Right atrium auricular region (tissue), 2 donors: ENCODE measurements around the gene TCTN1. TPM values are rescaled to one million over a fixed set of nuclear protein-coding genes. Genes with fewer than 3 reads are reported as not detected.

Source experiments
- DNase-seq: peaks from one replicate; pipeline ENCODE4 v3.0.0-alpha.2; 2019; ENCODE audit warnings: low spot score
- H3K27ac ChIP-seq, 2 donors: fragments of 200-600 bp; sonication (generic); 1 replicate in 1 of 2; 2 replicates in 1 of 2; pipeline ENCODE4 v1.5.1; 2016 to 2019
- H3K27me3 ChIP-seq, 2 donors: fragments of 200-600 bp; sonication (generic); one replicate each; pipeline versions ENCODE4 v1.5.1 to v1.6.0; 2017 to 2019
- H3K36me3 ChIP-seq: fragments of 200-600 bp; sonication (generic); one replicate; pipeline ENCODE4 v1.5.1; 2016
- H3K4me1 ChIP-seq, 2 donors: fragments of 200-600 bp; sonication (generic); one replicate each; pipeline versions ENCODE4 v1.5.1 to v1.6.0; 2017 to 2019
- H3K4me3 ChIP-seq, 2 donors: fragments of 200-600 bp; sonication (generic); 1 replicate in 1 of 2; 2 replicates in 1 of 2; pipeline ENCODE4 v1.5.1; 2017 to 2019; ENCODE audit warnings: mild to moderate bottlenecking in 1 of 2, moderate library complexity in 1 of 2
- H3K9me3 ChIP-seq, 2 donors: fragments of 200-600 bp; sonication (generic); one replicate each; pipeline ENCODE4 v1.5.1; 2019
- total RNA-seq, 2 donors: library from RNA; depleted of rRNA; stranded (reverse); fragments of >200 nt; gene quantifications; one replicate each; pipeline ENCODE4 v1.1.0, GENCODE V29; 2016
- TF ChIP-seq, protein P1 (sequence below), 2 donors: fragments of 200-600 bp; sonication (generic); IDR thresholded peaks; one replicate each; pipeline ENCODE4 v1.5.1; 2019; ENCODE audit warnings: antibody characterized with exemption in 2 of 2

Gene TCTN1
- total RNA-seq, 2 donors from 2014 or later = 23.7 to 29.0 TPM

DNA sequence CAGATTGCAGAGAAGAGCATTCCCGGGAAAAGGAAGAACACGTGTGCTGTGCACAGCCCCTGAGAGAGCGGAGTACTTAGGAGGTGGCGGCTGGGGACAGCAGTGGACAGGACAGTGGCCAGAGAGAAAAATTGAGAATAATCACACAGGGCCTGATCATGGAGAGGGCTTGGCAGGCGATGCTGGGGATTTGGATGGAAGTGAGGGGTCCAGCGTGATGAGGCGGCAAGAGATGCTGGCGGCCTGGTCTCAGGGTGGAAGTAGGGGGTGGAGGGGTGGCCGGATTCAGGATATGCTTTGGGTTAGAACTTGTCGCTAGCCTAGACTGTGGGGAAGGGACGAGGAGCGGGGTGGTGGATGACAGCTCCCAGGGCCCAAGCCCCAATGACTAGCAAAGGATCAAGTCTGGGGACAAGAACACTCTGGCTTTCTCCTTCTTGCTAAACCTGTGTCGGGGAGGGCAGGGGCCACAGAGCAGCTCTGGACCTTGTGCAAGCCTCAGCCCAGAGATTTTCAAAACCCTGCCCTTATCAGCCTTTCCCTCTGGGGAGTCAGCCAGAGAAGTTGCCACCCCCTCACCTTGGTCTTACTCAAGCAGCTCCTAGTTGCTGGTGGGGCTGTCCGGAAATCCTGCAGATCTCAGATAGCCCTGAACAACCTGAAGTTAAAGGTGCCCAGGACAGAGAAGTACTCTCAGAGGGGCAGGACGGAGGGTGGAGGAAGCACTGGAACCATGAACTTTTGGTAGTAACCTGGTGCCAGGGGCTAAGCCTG is 73.7 kb downstream of the TCTN1 start:
- H3K4me3 ChIP-seq = peak overlapping the region in 1 of 2 donors; percentile 63
- no peaks in the 10 kb centered on the region for H3K9me3 ChIP-seq
- TF ChIP-seq, protein P1, sequence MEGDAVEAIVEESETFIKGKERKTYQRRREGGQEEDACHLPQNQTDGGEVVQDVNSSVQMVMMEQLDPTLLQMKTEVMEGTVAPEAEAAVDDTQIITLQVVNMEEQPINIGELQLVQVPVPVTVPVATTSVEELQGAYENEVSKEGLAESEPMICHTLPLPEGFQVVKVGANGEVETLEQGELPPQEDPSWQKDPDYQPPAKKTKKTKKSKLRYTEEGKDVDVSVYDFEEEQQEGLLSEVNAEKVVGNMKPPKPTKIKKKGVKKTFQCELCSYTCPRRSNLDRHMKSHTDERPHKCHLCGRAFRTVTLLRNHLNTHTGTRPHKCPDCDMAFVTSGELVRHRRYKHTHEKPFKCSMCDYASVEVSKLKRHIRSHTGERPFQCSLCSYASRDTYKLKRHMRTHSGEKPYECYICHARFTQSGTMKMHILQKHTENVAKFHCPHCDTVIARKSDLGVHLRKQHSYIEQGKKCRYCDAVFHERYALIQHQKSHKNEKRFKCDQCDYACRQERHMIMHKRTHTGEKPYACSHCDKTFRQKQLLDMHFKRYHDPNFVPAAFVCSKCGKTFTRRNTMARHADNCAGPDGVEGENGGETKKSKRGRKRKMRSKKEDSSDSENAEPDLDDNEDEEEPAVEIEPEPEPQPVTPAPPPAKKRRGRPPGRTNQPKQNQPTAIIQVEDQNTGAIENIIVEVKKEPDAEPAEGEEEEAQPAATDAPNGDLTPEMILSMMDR (IDR thresholded peaks at IDR 0.05) = no peak
- no peaks in the 10 kb centered on the region for H3K36me3 ChIP-seq
- H3K27me3 ChIP-seq = no peaks in the 10 kb centered on the region
- peaks cover 0 to 31% of the 10 kb centered on the region in 2 donors for H3K4me1 ChIP-seq
- no peak for DNase-seq
- H3K27ac ChIP-seq = no peak overlapping the region

DNA sequence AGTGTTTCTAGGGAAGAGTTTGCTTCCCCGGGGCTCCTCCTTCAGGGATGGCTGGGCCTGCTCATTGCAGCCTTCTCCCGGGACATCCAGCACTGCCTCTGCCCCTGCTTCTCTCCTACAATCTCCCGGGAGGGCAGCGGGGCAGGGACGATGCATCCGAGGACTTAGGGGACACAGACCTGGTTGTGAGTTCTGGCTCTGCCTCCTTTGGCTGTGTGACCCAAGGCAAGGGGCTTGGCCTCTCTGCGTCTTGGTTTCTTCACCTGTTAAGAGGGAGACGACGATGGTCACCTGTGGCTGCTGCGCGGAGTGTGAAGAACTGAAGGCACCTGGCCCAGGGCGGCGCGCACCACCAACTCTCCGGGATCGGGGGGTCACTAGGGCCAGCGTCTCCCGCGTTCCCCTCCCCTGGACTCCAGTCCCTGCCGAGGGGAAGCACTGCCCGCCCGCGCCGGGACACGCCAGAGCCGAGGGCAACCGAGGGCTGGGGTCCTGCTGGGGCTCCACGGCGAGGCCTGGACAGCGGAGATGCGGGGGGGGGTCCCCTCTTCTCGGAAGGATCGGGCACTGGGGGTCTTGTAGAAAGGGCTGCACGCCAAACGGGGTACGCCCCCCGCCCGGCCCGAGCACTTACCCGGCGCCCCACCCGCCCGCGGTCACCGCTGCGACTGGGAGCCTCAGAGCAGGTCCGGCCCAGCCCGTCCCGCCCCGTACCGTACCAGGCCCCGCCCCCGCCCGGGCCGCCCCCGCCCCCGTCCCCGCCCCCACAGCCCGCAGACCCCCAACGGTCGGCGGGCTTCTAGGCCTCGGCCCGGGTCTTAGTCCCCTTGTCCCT is 74.7 kb downstream of the TCTN1 start, which contains the start of gene HVCN1:
Gene HVCN1 (minus strand): TSS at position 670 of the 835 bp plus-strand sequence. CDS start 5,870 bp downstream, outside the sequence.
- DNase-seq = peak; percentile 64
- TF ChIP-seq, protein P1 (IDR thresholded peaks at IDR 0.05) = no peak
- Histone ChIP-seq H3K4me3 (peak within 1 kb of the TSS; percentile 63 to 68), H3K27ac (peak within 1 kb of the TSS; percentile 78 to 84), H3K36me3 (no peaks in the 10 kb centered on the region), H3K27me3 (no peaks in the 10 kb centered on the region), H3K9me3 (no peaks in the 10 kb centered on the region), H3K4me1 (peaks cover 0 to 31% of the 10 kb centered on the region in 2 donors)

DNA sequence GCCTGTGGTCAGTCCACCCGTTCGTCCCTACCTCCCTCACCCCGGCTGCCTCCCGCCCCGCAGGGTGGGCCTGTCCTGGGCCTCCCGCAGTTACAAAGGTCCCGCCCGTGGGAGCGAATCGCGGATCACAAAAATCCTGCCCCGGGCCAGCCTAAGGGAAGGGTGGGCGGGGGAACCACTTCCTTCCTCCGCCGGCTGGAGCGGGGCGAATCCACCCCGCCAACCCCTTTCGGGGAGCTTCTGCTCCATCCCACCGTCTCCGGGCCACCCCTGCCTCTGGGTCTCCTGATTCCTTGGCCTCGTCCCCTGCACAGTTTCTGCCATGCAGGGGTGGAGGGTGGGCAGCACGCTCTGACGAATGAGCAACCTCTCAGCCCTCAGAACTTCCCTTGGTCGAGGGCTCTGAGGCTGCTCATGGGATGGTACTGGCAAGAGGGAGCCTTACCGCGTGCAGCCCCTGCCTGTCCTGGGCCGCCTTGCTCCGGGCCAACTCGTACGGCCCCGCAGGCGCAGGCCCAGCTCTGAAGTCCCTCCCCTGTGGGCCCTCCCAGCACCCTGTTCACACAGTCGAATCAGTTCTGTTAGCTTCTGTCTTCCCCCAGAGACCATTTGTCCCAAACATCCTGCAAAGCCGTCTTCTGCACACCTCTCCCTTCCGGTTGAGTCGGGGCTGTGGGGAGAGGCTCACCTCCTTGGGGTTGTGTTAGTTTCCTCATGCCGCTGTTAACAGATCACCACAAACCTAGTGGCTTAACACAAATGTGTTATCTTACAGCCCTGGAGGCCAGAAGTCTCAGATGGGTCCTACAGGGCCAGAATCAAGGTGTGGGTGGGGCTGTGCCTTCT is 75.6 kb downstream of the TCTN1 start:
- peak; percentile 69 for DNase-seq

DNA sequence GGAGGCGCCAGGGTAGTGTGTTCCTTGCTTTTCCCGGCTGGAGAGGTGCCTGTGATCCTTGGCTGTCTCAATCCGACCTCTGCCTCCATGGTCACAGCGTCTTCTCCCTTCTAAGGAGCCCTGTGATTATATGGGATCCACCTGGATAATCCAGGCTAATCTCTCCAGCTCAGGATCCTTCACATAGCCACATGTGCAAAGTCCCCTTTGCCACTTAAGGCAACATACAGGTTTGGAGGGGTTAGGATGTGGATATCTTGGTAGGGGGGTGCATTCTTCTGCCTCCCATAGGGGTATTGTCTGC is 76.2 kb downstream of the TCTN1 start:
- TF ChIP-seq, protein P1 (IDR thresholded peaks at IDR 0.05) = no peak
- no peaks in the 10 kb centered on the region for H3K27me3 ChIP-seq
- no peak for DNase-seq
- no peaks in the 10 kb centered on the region for H3K36me3 ChIP-seq
- H3K9me3 ChIP-seq = no peaks in the 10 kb centered on the region
- peak overlapping the region; percentile 78 to 84 for H3K27ac ChIP-seq
- peaks cover 0 to 43% of the 10 kb centered on the region in 2 donors for H3K4me1 ChIP-seq
- no peak overlapping the region for H3K4me3 ChIP-seq

More for the DNA sequence above, 75.6 kb downstream of the TCTN1 start:
- Histone ChIP-seq H3K9me3 (no peaks in the 10 kb centered on the region), H3K36me3 (no peaks in the 10 kb centered on the region), H3K4me3 (peak overlapping the region; percentile 63 to 68), H3K27ac (peak overlapping the region; percentile 78 to 84), H3K4me1 (peaks cover 0 to 38% of the 10 kb centered on the region in 2 donors), H3K27me3 (no peaks in the 10 kb centered on the region)
- TF ChIP-seq, protein P1 (IDR thresholded peaks at IDR 0.05) = no peak

GRCh38 chr12:110693731-110694130 is 79.8 kb downstream of the TCTN1 start:
- no peaks in the 10 kb centered on the region for H3K36me3 ChIP-seq
- H3K27ac ChIP-seq = peak overlapping the region; percentile 81 to 88
- H3K4me1 ChIP-seq = peaks cover 0 to 40% of the 10 kb centered on the region in 2 donors

More at GRCh38 chr12:110693731-110694130, 79.8 kb downstream of the TCTN1 start:
- TF ChIP-seq, protein P1 (IDR thresholded peaks at IDR 0.05) = no peak
- Histone ChIP-seq H3K9me3 (no peaks in the 10 kb centered on the region), H3K4me3 (no peak overlapping the region), H3K27me3 (no peaks in the 10 kb centered on the region)
- no peak for DNase-seq
